ENCODE measurements around the gene DLG2.

DLG2 gene

DNA sequence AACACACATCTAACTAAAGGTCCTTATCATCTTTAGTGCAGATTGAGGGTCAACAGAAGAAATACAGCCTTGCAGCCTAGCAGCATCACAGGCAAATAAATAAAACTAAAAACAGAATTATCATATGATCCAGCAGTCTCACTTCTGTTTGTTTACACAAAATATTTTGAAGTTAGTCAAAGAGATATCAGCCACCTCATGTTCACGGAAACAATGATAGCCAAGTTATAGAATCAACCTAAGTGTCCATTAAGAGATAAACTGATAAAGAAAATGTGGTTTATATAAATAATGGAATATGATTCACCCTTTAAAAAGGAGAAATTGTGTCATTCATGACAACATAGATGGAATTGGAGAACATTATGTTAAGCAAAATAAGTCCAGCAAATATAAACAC is 1602.9 kb downstream of the DLG2 start:
- no peak for DNase-seq

DNA sequence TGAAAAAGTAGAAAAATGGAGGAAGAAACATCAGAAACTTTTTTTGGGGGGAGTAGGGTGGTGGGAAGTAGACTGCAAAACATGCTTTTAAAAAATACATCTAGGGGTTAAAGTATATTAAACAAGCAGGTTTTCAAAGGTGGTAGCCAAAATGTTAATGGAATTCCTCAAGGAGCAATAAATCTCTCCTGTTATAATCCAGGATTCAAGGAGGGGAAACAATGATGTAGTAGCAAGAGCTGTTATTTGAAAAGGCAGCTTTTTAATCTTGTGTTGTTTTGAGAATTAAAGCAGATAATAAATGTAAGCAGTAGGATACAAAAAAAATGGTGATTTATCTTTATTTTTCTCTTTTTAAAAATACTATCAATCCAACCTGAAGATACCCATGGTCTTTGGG is 1604.4 kb downstream of the DLG2 start:
- DNase-seq, result no peak

DNA sequence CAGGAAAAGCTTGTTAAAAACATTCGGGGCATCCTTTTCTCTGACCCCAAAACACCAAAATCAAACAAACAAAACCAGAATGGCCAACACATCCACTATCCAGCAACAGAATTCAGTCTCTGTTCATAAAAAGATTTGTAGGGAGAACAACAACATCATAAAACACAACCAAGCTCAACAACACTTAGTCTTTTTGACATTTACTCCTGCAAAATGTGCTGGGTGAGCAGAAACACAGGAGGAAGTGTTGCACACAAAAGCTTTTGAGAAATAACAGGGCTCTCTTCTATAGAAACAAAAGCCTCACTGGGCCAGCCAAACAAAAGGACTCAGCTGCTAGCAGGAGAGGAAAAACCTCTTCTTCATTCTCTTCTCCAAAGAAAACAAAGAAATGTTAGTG is 1604.9 kb downstream of the DLG2 start:
- no peak for DNase-seq

DNA sequence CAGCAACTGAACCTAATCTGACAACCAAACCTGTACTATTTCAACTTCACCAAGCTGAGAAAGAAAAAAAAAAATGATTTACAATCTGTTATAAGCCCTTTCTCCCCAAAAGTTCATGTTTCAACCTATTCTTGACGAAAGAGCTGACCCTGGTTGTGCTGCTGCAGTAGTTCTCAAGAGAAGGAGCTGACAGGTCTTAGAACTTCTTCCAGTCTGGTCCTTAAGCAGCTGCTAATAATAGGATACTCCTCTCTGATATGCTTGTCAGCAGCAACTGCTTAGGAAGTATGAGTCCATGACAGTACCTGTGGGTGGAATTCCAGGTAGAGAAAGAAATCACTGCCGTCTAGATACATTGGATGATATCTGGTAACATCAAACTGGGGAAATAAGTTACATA is 1605.9 kb downstream of the DLG2 start:
- DNase-seq, result no peak

DNA sequence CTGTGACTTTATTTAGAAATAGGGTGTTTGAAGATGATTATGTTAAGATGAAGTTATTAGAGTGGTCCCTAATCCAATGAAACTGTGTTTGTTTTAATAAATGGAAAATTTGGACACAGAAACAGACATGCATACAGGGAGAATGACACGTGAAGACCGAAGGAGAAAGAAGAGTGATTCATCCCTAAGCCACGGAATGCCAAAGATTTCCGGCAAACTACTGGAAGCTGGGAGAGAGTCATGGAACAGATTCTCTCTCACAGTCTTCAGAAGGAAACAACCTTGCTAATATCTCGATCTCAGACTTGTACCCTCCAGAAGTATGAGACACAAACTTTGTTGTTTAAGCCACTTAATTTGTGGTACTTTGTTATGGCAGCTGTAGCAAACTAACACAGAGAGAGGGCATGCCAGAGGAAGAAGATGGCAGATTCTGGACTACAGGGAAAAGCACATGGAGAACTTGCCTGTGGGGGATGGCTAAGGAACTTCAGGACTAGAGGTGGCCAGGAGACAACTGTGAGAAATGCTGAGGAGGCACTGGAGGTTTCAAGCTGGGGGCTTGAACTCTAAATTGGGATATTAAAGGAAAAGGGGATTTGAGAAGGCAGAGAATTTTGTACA is 1607.5 kb downstream of the DLG2 start:
- no peak for DNase-seq

DNA sequence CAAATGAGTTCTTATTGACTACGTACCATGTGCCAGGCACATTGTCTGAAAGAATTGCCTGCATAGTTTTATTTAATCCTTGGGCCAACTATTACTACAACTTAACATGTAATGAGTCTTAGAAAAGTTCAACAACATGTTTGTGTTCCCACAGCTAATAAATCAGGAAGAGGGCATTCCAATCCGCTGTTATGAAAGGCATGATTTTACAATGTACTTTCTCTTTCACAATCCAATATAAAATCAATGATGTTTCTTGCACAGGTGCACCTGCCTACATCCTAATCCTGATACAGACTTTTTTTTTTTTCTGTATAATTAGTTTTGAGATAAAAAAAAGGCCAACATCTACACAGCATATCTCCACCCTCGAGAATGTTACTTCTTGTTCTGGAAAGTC is 1612.6 kb downstream of the DLG2 start:
- no peak for DNase-seq

DNA sequence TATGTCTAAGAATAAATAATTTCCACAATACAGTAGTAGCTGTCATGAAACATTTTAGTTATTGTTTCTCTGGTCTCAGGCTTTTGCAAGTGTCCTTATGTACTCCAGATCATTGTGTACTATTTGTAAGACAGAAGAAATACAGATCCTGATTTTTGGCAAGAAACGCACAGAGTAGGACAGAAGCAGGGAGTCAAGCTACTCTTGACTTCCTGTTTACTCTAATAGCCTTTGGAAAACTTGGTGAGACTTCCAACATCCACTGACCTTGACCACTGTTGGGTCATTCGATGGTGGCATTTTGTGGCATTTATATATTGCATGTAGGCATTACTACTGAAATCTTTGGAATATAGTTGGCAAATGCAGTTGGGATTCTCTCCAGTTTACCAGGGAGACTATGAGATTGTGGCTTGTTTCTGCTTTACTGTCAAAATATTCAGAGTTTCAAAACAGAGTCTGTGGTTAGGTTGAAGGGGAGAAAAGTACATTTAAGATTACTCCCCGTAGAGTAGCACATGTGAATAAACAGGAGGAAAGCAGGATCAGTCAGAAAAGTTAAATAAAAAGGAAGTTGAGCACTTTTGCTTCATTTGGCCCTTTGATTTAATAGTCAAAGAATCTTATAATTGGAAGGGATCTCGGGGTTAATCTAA is 1614.8 kb downstream of the DLG2 start:
- DNase-seq, result no peak

DNA sequence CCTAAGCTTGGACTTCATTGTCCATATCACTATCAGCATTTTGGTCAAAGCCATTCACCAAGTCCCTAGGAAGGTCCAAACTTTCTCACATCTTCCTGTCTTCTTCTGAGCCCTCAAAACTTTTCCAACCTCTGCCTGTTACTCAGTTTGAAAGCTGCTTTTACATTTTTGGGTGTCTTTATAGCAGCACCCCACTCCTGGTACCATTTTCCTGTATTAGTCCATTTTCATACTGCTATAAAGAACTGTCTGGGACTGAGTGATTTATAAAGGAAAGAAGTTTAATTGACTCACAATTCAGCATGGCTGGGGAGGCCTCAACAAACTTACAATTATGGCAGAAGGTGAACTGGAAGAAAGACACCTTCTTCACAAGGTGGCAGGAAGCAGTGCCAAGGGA is 1624.0 kb downstream of the DLG2 start:
- no peak for DNase-seq

DNA sequence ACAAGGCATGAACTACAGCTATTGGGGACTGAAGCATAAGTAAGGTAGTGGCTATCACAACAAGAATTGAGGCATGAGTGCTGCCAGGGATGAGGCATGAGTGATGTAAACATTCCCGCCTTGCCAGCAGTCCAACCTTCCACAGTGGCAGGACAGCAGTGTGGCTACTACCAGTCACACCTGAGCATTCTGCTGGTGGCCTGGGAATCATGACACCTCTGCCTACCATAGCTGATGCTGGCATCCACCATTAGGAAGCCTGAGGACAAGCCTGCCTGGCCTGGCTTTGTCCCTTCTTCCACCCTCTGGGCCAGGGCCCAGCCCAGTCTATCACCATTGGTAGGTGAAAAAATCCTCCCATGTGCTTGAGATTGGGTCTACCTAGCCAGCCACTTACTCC is 1628.2 kb downstream of the DLG2 start:
- no peak for DNase-seq

DNA sequence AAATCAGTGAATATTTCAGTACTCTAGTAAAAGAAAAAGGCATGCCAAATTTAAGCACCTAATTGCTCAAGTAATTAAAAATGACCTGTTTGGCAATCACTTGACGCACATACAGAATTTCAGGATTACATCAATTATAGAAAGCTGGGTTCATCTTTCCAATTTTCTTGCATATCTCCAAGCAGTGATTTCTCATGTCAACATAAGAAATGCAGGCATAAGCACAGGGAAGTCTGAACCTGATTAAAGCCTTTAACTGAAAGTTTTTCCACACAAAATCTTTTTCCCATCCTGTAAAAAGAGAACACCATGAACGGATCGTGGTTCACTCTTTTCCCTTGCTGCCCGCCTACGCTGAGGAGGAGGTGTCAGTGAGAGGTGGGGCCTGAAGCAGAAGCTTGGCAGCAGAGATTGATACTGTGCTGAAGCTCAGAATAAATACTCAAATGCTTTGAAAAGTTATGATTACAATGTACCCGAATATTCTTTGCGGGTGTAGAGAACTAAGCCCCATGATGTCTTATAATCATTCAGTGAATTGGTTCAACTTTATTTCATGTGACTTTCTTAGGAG is 1636.9 kb downstream of the DLG2 start:
- DNase-seq, result no peak

DNA sequence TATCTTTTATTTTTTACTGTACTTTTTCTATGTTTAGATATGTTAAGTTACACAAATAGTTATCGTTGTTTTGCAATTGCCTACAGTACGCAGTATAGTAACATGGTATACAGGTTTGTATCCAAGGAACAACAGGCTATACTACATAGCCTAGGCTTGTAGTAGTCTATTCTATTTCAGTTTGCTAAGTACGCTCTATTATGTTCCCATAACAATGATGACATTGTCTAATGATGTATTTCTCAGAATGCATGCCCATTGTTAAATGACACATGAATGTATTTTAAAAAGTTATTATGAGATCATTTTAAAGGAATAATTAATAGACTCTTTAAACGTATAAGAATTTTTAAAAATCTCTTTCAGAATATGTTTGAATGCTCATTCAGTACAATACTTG is 1644.3 kb downstream of the DLG2 start:
- no peak for DNase-seq

DNA sequence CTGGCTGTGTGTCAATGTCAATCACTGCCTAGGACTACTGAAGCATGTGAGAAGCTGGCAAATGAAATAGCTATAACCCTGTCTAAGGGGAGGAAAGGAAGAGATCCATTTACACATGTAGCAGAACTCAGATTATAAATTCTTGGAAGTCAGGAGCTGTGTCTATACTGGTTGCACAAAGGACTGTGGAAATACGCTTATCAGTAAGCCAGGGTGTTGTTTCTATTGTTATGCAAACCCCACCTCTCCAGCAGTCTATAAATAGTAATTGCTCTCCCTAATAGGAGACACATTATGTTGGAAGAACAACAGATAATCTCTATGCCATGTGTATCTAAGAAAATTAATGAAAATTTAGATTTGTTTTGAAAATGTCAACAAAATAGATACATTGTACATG is 1647.6 kb downstream of the DLG2 start:
- no peak for DNase-seq

DNA sequence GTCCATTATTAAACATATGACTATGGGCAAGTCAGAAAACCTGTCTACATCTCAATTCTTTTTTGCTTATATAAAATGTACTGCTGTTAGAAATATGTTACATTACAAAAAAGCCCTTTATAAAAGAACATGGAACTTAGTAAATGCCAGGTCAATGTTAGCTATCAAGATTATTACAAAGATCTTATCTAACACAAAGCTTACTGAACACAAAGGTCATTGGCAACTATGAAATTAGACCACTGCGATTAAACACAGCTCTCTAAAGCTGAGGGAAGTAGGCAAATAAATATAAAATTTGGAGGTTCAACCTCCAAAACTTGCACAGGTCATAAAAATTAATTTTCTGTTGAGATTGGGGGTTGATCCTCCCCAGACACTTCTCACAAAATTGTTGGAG is 1648.2 kb downstream of the DLG2 start:
- DNase-seq, result no peak

DNA sequence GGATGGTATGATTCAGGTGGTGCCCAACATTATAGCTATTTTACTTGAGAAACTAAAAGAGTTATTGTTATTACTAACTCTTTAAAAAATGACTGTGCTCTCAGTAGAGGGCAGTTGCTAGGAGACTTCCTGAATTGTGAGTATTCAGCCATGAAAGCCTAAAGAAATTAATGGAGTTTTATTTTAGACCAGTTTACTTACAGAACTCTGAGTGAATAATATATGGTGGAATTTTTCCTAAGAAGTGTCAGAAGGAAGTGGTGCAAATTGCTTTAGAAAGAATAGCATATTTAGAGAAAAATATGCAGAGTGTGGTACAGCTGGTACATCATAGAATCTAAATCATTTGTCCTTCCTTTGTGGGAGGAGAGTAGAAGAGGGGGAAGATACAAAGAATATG is 1651.1 kb downstream of the DLG2 start:
- DNase-seq, result no peak

DNA sequence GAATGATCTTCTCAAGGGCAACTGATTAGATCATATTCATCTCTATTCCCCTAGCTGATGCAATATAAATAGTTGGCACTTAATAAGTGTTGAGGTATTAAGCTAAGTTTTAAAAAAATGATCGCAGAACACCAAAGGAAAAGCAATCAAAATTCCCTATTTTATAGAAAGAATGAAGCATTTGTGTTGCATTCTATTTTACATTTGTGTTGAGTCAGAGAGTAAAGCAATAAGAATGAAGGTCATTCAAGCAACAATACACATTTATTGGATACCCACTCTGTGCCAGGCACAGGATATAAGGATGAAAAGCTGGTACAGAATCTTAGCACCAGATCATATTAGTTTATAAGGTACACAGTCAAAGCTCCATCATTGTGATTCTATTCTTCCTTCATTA is 1654.6 kb downstream of the DLG2 start:
- DNase-seq, result no peak

DNA sequence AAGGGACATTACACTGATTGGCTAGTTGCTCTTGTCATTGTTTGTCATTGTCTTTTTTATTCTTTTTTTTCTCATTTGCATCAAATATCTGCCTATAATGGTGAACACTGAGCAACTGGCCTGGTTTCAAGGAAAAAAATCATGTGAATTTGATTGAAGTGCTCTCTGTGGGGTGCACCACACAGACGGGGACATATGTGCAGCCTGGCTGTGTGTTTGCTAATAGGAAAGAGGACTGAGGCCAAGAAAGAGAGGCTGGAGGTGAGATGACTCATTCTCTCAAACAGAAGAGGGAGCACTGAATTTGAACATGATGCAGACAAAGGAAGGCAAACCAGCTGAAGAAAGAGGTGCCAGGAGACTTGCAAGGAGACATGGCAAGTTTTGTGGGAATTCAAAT is 1656.1 kb downstream of the DLG2 start:
- DNase-seq, result no peak

DNA sequence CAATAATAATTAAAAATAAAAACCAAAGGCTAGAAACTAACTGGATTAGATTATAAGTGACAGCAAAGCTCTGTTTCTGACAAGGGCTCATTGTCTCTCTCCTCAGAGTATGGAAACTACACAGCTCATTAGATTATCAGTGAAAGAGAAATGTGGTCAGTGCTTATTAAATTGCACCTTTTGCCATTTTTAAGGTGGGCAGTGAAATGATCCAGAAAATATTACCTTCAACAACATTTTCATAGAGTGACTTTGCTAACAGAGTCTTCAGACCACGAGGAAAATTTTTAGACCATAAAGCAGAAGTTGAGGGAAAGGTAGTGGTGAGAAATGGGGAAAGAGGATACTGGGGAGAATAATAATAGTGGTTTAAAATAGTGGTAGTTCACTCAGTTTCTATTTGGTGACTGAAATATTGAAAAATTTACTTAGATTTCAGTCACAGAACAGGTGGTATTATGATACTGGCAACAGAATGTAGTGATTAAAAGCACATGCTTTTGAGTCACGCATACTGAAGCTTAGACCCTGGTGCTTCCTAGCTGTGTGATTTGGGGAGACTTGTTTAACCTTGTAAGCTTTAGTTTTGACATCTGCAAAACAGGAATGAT is 1657.0 kb downstream of the DLG2 start:
- DNase-seq, result no peak

DNA sequence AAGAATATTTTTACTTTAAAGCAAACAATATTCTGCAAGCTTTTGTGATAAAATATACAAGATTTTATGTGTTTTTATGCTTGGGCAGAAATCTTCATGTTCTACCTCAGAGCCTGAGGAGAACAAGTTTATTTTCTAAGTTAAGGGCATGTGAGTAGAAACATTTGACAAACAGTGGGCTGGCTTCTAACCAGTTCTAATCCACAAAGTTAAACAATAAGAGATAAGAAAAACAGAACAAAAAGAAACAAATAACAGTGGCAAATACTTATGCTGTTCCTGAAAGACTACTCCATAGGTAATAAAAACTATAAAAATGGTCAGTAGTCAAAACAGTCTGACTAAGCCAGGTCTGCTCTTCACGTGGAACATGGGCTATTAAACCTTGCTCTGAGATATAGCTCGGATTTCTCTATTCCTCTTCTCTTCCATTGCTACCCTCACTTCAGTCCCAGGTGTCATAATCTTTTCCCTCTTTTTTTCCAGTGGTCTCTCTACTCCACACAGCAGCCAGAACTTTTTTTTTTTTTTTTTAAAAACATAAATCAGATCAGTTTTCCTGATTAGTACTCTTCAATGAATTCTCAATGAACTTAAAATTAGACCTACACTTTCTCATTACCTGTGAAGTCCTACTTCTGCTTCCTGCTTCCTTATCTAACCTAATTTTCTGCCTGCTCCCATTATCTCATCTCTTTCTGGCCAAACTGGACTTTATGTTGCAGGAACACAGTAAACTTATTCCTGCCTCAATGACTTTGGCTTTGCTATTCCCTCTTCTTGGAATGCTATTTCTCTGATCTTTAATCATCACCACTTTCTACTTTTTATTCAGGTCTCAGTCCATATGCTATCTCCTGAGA is 1669.9 kb downstream of the DLG2 start:
- DNase-seq, result no peak

DNA sequence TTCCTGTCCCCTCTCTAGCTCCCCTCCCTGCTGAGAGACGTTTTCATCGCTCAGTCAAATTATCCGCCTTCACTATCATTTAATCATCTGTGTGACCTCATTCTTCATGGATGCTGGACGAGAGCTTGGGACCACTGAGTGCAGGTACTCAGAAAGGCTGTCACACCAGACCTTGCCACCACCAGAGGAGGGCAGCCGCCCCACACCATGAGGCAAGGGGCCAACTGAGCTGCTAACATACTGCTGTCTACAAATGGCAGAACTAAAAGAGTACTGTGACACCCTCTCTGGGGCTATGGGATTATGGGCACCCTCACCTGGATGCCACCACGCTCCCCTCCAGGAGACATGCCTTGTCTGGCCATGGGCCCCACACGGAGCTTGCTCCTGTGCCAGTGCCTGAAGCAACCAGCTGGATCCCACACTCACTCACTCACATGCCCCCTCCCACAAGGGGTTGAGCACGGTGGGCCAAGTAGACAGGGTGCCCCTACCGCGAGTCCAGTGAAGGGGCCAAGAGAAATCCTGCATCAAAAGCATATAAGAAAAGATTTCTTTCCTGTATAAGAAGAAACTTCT is 1670.9 kb downstream of the DLG2 start:
- DNase-seq, result no peak

DNA sequence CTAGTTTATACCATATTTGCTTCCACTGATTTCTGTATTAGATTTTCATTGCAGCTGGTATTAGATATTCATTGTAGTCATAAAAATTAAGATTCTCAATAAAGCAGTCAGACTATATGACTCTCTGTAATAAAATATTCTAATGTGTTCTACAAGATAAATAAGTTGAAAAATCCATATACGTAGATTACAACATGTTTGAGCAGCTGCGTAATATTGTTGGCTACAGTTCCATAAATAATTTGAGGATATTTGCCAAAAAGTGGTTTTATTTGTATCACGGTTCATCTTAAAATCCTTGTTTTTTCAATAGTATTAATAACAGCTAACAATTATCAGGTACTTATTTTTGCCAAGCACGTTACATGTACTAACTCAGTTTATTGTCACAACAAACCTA is 1672.4 kb downstream of the DLG2 start:
- no peak for DNase-seq

DNA sequence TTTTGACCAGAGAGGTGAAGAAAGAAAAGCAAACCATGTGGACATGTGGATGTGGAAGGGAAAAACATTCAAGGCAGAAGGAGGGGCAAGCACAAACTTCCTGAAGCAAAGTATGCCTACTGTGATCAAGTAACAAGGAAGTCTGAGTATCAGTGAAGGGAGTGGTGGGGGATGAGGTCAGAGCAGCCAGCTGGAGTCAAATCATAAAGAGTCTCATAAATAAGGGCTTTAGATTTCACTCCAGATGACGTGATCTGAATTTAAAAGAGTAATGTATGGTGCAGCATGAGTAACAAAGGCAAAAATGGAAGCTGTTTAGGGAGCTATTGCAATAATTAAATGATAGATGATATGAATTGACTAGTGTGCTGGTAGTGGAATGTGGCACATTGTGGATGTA is 1675.6 kb downstream of the DLG2 start:
- no peak for DNase-seq

DNA sequence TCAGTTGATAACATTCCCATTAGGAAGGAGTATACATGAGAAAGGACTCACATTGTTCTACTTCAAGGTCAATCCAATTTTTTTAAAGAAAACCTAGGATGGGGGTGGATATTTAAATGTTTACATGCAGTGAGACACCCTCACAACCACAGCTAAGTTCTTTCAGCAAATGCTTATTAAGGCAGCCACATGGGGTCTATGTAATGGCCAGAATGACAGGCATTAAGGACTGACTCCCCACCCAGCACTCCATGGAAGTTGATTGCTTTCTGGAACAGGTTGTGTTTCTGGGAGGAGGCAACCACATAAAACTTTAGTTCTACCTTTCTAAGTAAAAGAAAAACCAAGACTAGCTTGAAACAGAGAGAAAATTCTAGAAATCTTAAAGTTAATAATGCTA is 1678.9 kb downstream of the DLG2 start:
- DNase-seq, result no peak

DNA sequence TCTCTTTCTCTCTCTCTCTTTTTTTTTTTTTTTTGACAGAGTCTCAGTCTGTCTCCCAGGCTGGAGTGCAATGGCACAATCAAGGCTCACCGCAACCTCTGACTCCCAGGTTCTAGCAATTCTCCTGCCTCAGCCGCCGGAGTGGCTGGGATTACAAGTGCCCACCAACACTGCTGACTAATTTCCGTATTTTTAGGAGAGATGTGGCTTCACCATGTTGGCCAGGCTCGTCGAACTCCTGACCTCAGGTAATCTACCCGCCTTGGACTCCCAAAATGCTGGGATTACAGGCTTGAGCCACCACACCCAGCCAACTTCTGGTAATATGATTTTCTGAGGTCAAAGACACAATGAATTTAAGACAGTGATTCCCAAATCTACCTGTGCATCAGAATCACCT is 1681.2 kb downstream of the DLG2 start:
- no peak for DNase-seq

Data from activated CD4-positive, alpha-beta T cell treated with anti-CD3 and anti-CD28 coated beads, Interleukin-2, Interleukin-6, amounts not matched to agents 100 ng/mL and 50 ng/mL, durations not matched to agents 16 hours and 8 hours (primary cell).